Tibial artery (tissue), 4 donors: ENCODE results near the gene OSTC.

Experiments used
- DNase-seq, 2 donors: peaks; one replicate each; pipeline ENCODE4 v3.0.0-alpha.2; 2019
- H3K27ac ChIP-seq, 2 donors: fragments of 200-600 bp; sonication (generic) in 1 of 2; 1 replicate in 1 of 2; 2 replicates in 1 of 2; pipeline ENCODE4 v1.5.1; 2018 to 2019; ENCODE audit warnings: mild to moderate bottlenecking in 1 of 2
- H3K27me3 ChIP-seq, 2 donors: fragments of 200-600 bp; sonication (generic) in 1 of 2; one replicate each; pipeline versions ENCODE4 v1.5.1 to v1.6.0; 2016 to 2019
- H3K36me3 ChIP-seq, 3 donors: fragments of 200-600 bp; sonication (generic) in 2 of 3; one replicate each; pipeline ENCODE4 v1.5.1; 2016 to 2019; ENCODE audit warnings: mild to moderate bottlenecking in 2 of 3
- H3K4me1 ChIP-seq, 4 donors: fragments of 200-600 bp; sonication (generic) in 2 of 4; 1 replicate in 3 of 4; 2 replicates in 1 of 4; pipeline ENCODE4 v1.5.1; 2016 to 2019
- H3K4me3 ChIP-seq, 2 donors: fragments of 200-600 bp; sonication (generic) in 1 of 2; 1 replicate in 1 of 2; 2 replicates in 1 of 2; pipeline ENCODE4 v1.5.1; 2018 to 2019; ENCODE audit warnings: mild to moderate bottlenecking in 2 of 2
- H3K9me3 ChIP-seq, 3 donors: fragments of 200-600 bp; sonication (generic) in 1 of 3; one replicate each; pipeline ENCODE4 v1.5.1; 2016 to 2019
- CTCF ChIP-seq, 2 experiments: fragments of 200-600 bp in 1 of 2; fragments of 450-650 bp in 1 of 2; IDR thresholded peaks; one replicate each; pipeline ENCODE4 v1.5.1; 2017 to 2019; ENCODE audit warnings: antibody characterized with exemption in 2 of 2, mild to moderate bottlenecking in 1 of 2, moderate library complexity in 1 of 2
- intact Hi-C: fragments of 100-400 bp; cut with DNase I; formaldehyde crosslinking; loops from one replicate; pipeline ENCODE4 v1.15.0; 2023; ENCODE audit warnings: low total_unique reads

The OSTC gene

DNA sequence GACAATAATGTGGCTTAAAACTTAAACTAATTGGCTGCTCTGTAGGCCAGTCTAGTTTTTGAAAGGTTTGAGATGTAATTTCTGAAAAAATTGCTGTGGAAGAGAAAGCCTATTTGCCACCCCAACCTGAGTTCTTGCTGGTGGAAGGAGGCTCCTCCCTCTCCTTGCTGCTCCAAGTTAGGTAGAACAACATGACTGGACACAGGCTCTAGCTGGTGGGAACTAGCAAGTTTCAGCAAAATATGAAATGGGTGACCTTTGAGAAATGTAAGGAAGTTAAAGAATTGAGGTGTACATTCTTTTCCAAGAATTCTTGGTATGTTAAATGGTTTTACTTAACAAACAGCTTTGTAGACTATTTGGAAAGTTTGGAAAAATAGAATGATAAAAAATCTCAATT, 22.0 kb upstream of the OSTC start:
- peaks cover 86 to 95% (median 88%) of the 10 kb centered on the region in 3 donors for H3K36me3 ChIP-seq

GRCh38 chr4:108635070-108635655, 15.2 kb upstream of the OSTC start:
- H3K4me3 ChIP-seq = no peak overlapping the region
- intact Hi-C loops = no loop called here

More for the DNA sequence above, 22.0 kb upstream of the OSTC start:
- intact Hi-C loops = loop anchor here (10.0 kb wide), 1 partner anchor 1186 kb away; the partner anchor contains the start of gene GAR1
- Histone ChIP-seq H3K4me1 (peaks cover 0 to 4% (median 0%) of the 10 kb centered on the region in 4 donors), H3K27ac (no peak overlapping the region), H3K27me3 (no peaks in the 10 kb centered on the region), H3K9me3 (no peaks in the 10 kb centered on the region), H3K4me3 (no peak overlapping the region)
- TF ChIP-seq CTCF (IDR thresholded peaks at IDR 0.05) = no peak
- DNase-seq = no peak

DNA sequence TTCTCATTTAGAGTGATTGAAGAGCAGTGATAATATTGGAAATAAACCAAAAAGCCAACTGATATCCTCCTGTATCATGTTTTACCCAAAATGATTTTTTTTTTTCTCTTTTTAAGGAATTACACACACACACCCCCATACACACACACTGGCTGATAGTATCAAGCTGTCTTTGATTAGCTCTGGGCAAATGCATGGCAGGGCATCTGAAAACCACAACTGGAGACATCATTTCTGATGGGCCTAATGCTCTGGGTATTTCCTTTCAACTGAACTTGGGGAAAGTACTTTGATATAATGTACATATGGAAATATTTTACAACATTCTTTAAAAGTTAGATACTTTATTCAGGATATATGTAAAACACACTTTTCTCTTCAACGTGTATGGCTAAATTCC, 14.2 kb upstream of the OSTC start:
- intact Hi-C loops = no loop called here
- H3K4me3 ChIP-seq = no peak overlapping the region
- H3K27ac ChIP-seq = no peak overlapping the region
- no peaks in the 10 kb centered on the region for H3K27me3 ChIP-seq
- H3K9me3 ChIP-seq = no peaks in the 10 kb centered on the region
- TF ChIP-seq CTCF (IDR thresholded peaks at IDR 0.05) = no peak
- peaks cover 26 to 38% (median 31%) of the 10 kb centered on the region in 3 donors for H3K36me3 ChIP-seq
- no peak for DNase-seq
- H3K4me1 ChIP-seq = no peaks in the 10 kb centered on the region

More at GRCh38 chr4:108635070-108635655, 15.2 kb upstream of the OSTC start:
- Histone ChIP-seq H3K27me3 (no peaks in the 10 kb centered on the region), H3K27ac (no peak overlapping the region), H3K9me3 (no peaks in the 10 kb centered on the region), H3K36me3 (peaks cover 37 to 49% (median 42%) of the 10 kb centered on the region in 3 donors), H3K4me1 (no peaks in the 10 kb centered on the region)
- no peak for TF ChIP-seq CTCF (IDR thresholded peaks at IDR 0.05)
- no peak for DNase-seq

GRCh38 chr4:108637856-108638255, 12.5 kb upstream of the OSTC start:
- H3K4me3 ChIP-seq = no peak overlapping the region
- H3K27me3 ChIP-seq = no peaks in the 10 kb centered on the region
- no peaks in the 10 kb centered on the region for H3K9me3 ChIP-seq
- peaks cover 13 to 26% (median 23%) of the 10 kb centered on the region in 3 donors for H3K36me3 ChIP-seq
- no peak for DNase-seq
- intact Hi-C loops = no loop called here
- H3K27ac ChIP-seq = no peak overlapping the region
- H3K4me1 ChIP-seq = no peaks in the 10 kb centered on the region
- TF ChIP-seq CTCF (IDR thresholded peaks at IDR 0.05) = no peak

GRCh38 chr4:108644237-108644636, 6.2 kb upstream of the OSTC start:
- no peaks in the 10 kb centered on the region for H3K27me3 ChIP-seq
- H3K4me3 ChIP-seq = no peak overlapping the region
- H3K9me3 ChIP-seq = no peaks in the 10 kb centered on the region
- no peak overlapping the region for H3K27ac ChIP-seq
- DNase-seq = no peak
- TF ChIP-seq CTCF (IDR thresholded peaks at IDR 0.05) = no peak
- H3K4me1 ChIP-seq = no peaks in the 10 kb centered on the region
- intact Hi-C loops = no loop called here
- H3K36me3 ChIP-seq = no peaks in the 10 kb centered on the region
